Measurements from ENCODE around the gene TEAD1.

TEAD1 gene

GRCh38 chr11:12961615-12962014 lies 287.4 kb downstream of the TEAD1 start:
- H3K9ac ChIP-seq (ENCODE audit: low read depth, low read length) = no peak overlapping the region
- H3K27me3 ChIP-seq (ENCODE audit: insufficient read depth, low read length) = no peaks in the 10 kb centered on the region
- no peak overlapping the region for H3K27ac ChIP-seq (ENCODE audit: low read depth, low read length)
- no peaks in the 10 kb centered on the region for H3K36me3 ChIP-seq (ENCODE audit: insufficient read depth, low read length)
- 94% methylated on average over 1 of the region's 2 CpGs for WGBS
- H3K9me3 ChIP-seq (ENCODE audit: insufficient read depth, low read depth, low read length) = no peaks in the 10 kb centered on the region
- 0 out of 2 replicates have a peak, but pooled peaks cover 1% of the 10 kb centered on the region for H3K4me1 ChIP-seq (ENCODE audit: insufficient read depth, low read length)
- no peak overlapping the region for H3K4me3 ChIP-seq (ENCODE audit: low read length)

GRCh38 chr11:12962306-12962705 lies 288.1 kb downstream of the TEAD1 start:
- no peaks in the 10 kb centered on the region for H3K36me3 ChIP-seq (ENCODE audit: insufficient read depth, low read length)

GRCh38 chr11:12963051-12963450 lies 288.8 kb downstream of the TEAD1 start:
- Histone ChIP-seq H3K9me3 (ENCODE audit: insufficient read depth, low read depth, low read length) (no peaks in the 10 kb centered on the region), H3K4me3 (ENCODE audit: low read length) (no peak overlapping the region), H3K27me3 (ENCODE audit: insufficient read depth, low read length) (no peaks in the 10 kb centered on the region), H3K9ac (ENCODE audit: low read depth, low read length) (no peak overlapping the region), H3K27ac (ENCODE audit: low read depth, low read length) (no peak overlapping the region), H3K4me1 (ENCODE audit: insufficient read depth, low read length) (0 out of 2 replicates have a peak, but pooled peaks cover 3% of the 10 kb centered on the region), H3K36me3 (ENCODE audit: insufficient read depth, low read length) (no peaks in the 10 kb centered on the region)
- 89% methylated on average over 5 of the region's 5 CpGs for WGBS

More at GRCh38 chr11:12962306-12962705, 288.1 kb downstream of the TEAD1 start:
- Histone ChIP-seq H3K27me3 (ENCODE audit: insufficient read depth, low read length) (no peaks in the 10 kb centered on the region), H3K9ac (ENCODE audit: low read depth, low read length) (no peak overlapping the region), H3K4me1 (ENCODE audit: insufficient read depth, low read length) (0 out of 2 replicates have a peak, but pooled peaks cover 3% of the 10 kb centered on the region), H3K9me3 (ENCODE audit: insufficient read depth, low read depth, low read length) (no peaks in the 10 kb centered on the region), H3K27ac (ENCODE audit: low read depth, low read length) (no peak overlapping the region), H3K4me3 (ENCODE audit: low read length) (no peak overlapping the region)
- WGBS = 92% methylated on average over 10 of the region's 10 CpGs

GRCh38 chr11:12963792-12964536 lies 289.7 kb downstream of the TEAD1 start:
- Histone ChIP-seq H3K27me3 (ENCODE audit: insufficient read depth, low read length) (no peaks in the 10 kb centered on the region), H3K36me3 (ENCODE audit: insufficient read depth, low read length) (no peaks in the 10 kb centered on the region), H3K27ac (ENCODE audit: low read depth, low read length) (no peak overlapping the region), H3K4me1 (ENCODE audit: insufficient read depth, low read length) (0 out of 2 replicates have a peak, but pooled peaks cover 3% of the 10 kb centered on the region), H3K9me3 (ENCODE audit: insufficient read depth, low read depth, low read length) (no peaks in the 10 kb centered on the region), H3K4me3 (ENCODE audit: low read length) (no peak overlapping the region), H3K9ac (ENCODE audit: low read depth, low read length) (no peak overlapping the region)
- 33% methylated on average over 13 of the region's 13 CpGs for WGBS

GRCh38 chr11:12964650-12965049 lies 290.4 kb downstream of the TEAD1 start:
- no peaks in the 10 kb centered on the region for H3K9me3 ChIP-seq (ENCODE audit: insufficient read depth, low read depth, low read length)
- no peak overlapping the region for H3K4me3 ChIP-seq (ENCODE audit: low read length)
- H3K27me3 ChIP-seq (ENCODE audit: insufficient read depth, low read length) = no peaks in the 10 kb centered on the region
- no peak overlapping the region for H3K9ac ChIP-seq (ENCODE audit: low read depth, low read length)
- no peaks in the 10 kb centered on the region for H3K36me3 ChIP-seq (ENCODE audit: insufficient read depth, low read length)
- 0 out of 2 replicates have a peak, but pooled peaks cover 3% of the 10 kb centered on the region for H3K4me1 ChIP-seq (ENCODE audit: insufficient read depth, low read length)
- no peak overlapping the region for H3K27ac ChIP-seq (ENCODE audit: low read depth, low read length)
- WGBS = 94% methylated on average over 7 of the region's 7 CpGs

- no peak overlapping the region for H3K4me3 ChIP-seq (ENCODE audit: low read length)
- H3K9me3 ChIP-seq (ENCODE audit: insufficient read depth, low read depth, low read length) = no peaks in the 10 kb centered on the region
- H3K4me1 ChIP-seq (ENCODE audit: insufficient read depth, low read length) = 0 out of 2 replicates have a peak, but pooled peaks cover 3% of the 10 kb centered on the region
- no peaks in the 10 kb centered on the region for H3K27me3 ChIP-seq (ENCODE audit: insufficient read depth, low read length)
- H3K27ac ChIP-seq (ENCODE audit: low read depth, low read length) = no peak overlapping the region
- no peak overlapping the region for H3K9ac ChIP-seq (ENCODE audit: low read depth, low read length)
- H3K36me3 ChIP-seq (ENCODE audit: insufficient read depth, low read length) = no peaks in the 10 kb centered on the region
- 84% methylated on average over 5 of the region's 5 CpGs for WGBS
Measured at GRCh38 chr11:12966002-12966401, 291.8 kb downstream of the TEAD1 start.

GRCh38 chr11:12968101-12968500 lies 293.9 kb downstream of the TEAD1 start:
- H3K4me3 ChIP-seq (ENCODE audit: low read length) = no peak overlapping the region
- no peaks in the 10 kb centered on the region for H3K27me3 ChIP-seq (ENCODE audit: insufficient read depth, low read length)
- 0 out of 2 replicates have a peak, but pooled peaks cover 3% of the 10 kb centered on the region for H3K4me1 ChIP-seq (ENCODE audit: insufficient read depth, low read length)
- H3K9me3 ChIP-seq (ENCODE audit: insufficient read depth, low read depth, low read length) = no peaks in the 10 kb centered on the region
- H3K9ac ChIP-seq (ENCODE audit: low read depth, low read length) = no peak overlapping the region
- no peaks in the 10 kb centered on the region for H3K36me3 ChIP-seq (ENCODE audit: insufficient read depth, low read length)
- H3K27ac ChIP-seq (ENCODE audit: low read depth, low read length) = no peak overlapping the region
- 88% methylated on average over 1 of the region's 1 CpG for WGBS

- WGBS = 95% methylated on average over 6 of the region's 6 CpGs
- H3K27ac ChIP-seq (ENCODE audit: low read depth, low read length) = no peak overlapping the region
- H3K36me3 ChIP-seq (ENCODE audit: insufficient read depth, low read length) = no peaks in the 10 kb centered on the region
- no peaks in the 10 kb centered on the region for H3K9me3 ChIP-seq (ENCODE audit: insufficient read depth, low read depth, low read length)
- no peak overlapping the region for H3K4me3 ChIP-seq (ENCODE audit: low read length)
- no peaks in the 10 kb centered on the region for H3K27me3 ChIP-seq (ENCODE audit: insufficient read depth, low read length)
- no peak overlapping the region for H3K9ac ChIP-seq (ENCODE audit: low read depth, low read length)
- 0 out of 2 replicates have a peak, but pooled peaks cover 3% of the 10 kb centered on the region for H3K4me1 ChIP-seq (ENCODE audit: insufficient read depth, low read length)
Measured at GRCh38 chr11:12968826-12969225, 294.6 kb downstream of the TEAD1 start.

GRCh38 chr11:12971955-12972354 lies 297.7 kb downstream of the TEAD1 start:
- Histone ChIP-seq H3K4me3 (ENCODE audit: low read length) (no peak overlapping the region), H3K27ac (ENCODE audit: low read depth, low read length) (no peak overlapping the region), H3K4me1 (ENCODE audit: insufficient read depth, low read length) (no peaks in the 10 kb centered on the region), H3K27me3 (ENCODE audit: insufficient read depth, low read length) (no peaks in the 10 kb centered on the region), H3K9ac (ENCODE audit: low read depth, low read length) (no peak overlapping the region), H3K9me3 (ENCODE audit: insufficient read depth, low read depth, low read length) (no peaks in the 10 kb centered on the region), H3K36me3 (ENCODE audit: insufficient read depth, low read length) (no peaks in the 10 kb centered on the region)
- WGBS = 98% methylated on average over 1 of the region's 1 CpG

GRCh38 chr11:12973528-12974181 lies 299.4 kb downstream of the TEAD1 start:
- no peaks in the 10 kb centered on the region for H3K9me3 ChIP-seq (ENCODE audit: insufficient read depth, low read depth, low read length)
- WGBS = 100% methylated on average over 1 of the region's 1 CpG
- H3K36me3 ChIP-seq (ENCODE audit: insufficient read depth, low read length) = no peaks in the 10 kb centered on the region
- no peaks in the 10 kb centered on the region for H3K27me3 ChIP-seq (ENCODE audit: insufficient read depth, low read length)
- H3K4me3 ChIP-seq (ENCODE audit: low read length) = no peak overlapping the region
- H3K27ac ChIP-seq (ENCODE audit: low read depth, low read length) = no peak overlapping the region
- no peak overlapping the region for H3K9ac ChIP-seq (ENCODE audit: low read depth, low read length)
- no peaks in the 10 kb centered on the region for H3K4me1 ChIP-seq (ENCODE audit: insufficient read depth, low read length)

GRCh38 chr11:12975195-12975594 lies 301.0 kb downstream of the TEAD1 start:
- no peaks in the 10 kb centered on the region for H3K9me3 ChIP-seq (ENCODE audit: insufficient read depth, low read depth, low read length)
- H3K4me1 ChIP-seq (ENCODE audit: insufficient read depth, low read length) = no peaks in the 10 kb centered on the region
- no peaks in the 10 kb centered on the region for H3K36me3 ChIP-seq (ENCODE audit: insufficient read depth, low read length)
- H3K27me3 ChIP-seq (ENCODE audit: insufficient read depth, low read length) = no peaks in the 10 kb centered on the region
- 86% methylated on average over 2 of the region's 2 CpGs for WGBS
- H3K4me3 ChIP-seq (ENCODE audit: low read length) = no peak overlapping the region
- H3K27ac ChIP-seq (ENCODE audit: low read depth, low read length) = no peak overlapping the region
- no peak overlapping the region for H3K9ac ChIP-seq (ENCODE audit: low read depth, low read length)

Measured in HUES64 (cell line).